PFSK-1 (cell line): ENCODE results near the gene RNF8.

Experiments used
- POLR2AphosphoS5 ChIP-seq: IDR thresholded peaks from 2 replicates; pipeline ENCODE4 v1.6.1; 2012; ENCODE audit warnings: low read depth, mild to moderate bottlenecking, control low read depth, low read length, moderate library complexity
- SIN3A ChIP-seq: IDR thresholded peaks from 2 replicates; pipeline ENCODE4 v1.6.1; 2012; ENCODE audit warnings: mild to moderate bottlenecking, low read length, moderate library complexity, borderline replicate concordance; ENCODE audit not compliant: insufficient read depth
- TAF1 ChIP-seq: IDR thresholded peaks from 2 replicates; pipeline ENCODE4 v1.6.1; 2012; ENCODE audit warnings: low read length, control low read depth, borderline replicate concordance; ENCODE audit not compliant: insufficient read depth

DNA sequence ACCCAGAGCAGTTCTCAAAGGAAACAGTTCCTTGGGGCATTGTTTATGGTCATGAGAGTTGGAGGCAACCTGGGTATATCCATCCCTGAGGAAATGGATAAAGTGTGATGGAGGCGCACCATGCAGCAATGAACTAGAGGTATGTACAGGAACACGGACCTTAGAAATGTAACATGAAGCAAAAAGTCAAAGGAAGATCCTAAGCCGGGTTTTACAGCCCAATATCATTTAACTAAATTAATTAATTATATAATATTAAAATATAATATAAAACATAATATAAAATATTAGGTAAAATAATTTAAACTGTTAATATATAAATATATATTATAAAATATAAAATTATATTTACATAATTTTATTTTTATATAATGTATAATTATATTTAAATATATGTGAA lies 44.1 kb upstream of the RNF8 start:
- TF ChIP-seq POLR2AphosphoS5 (no peak), TAF1 (no peak), SIN3A (no peak)
